Fibroblast of the aortic adventitia (primary cell): ENCODE measurements around the gene LRRC74B. TPM values are rescaled to one million over a fixed set of nuclear protein-coding genes. Genes with fewer than 3 reads are reported as not detected.
A peak's percentile ranks its signal among the peaks of the same experiment; 100 is the strongest.
"Not testable (repeated sequence)": the region's sequence is repeated elsewhere in the genome, so short reads cannot be mapped to it uniquely, and the experiment has no call there.

Experiments
- DNase-seq: peaks from one replicate; pipeline ENCODE4 v3.0.0-alpha.2; 2010; ENCODE audit warnings: low read depth
- H3K4me3 ChIP-seq: 2 replicates; pipeline ENCODE4 v1.5.1; 2011; ENCODE audit warnings: low read depth, mild to moderate bottlenecking, control low read depth, low read length, moderate library complexity
- total RNA-seq: library from RNA; depleted of rRNA; stranded (reverse); fragments of >200 nt; gene quantifications from 2 replicates; pipeline ENCODE4 v1.2.3, GENCODE V29; 2012; ENCODE audit warnings: low replicate concordance
- TF ChIP-seq, protein P1 (sequence below): IDR thresholded peaks from 2 replicates; pipeline ENCODE4 v1.5.1; 2011; ENCODE audit warnings: mild to moderate bottlenecking, low read length, control low read depth, inconsistent platforms; ENCODE audit not compliant: insufficient read depth

LRRC74B gene
- total RNA-seq, 1 donor, result not detected

DNA sequence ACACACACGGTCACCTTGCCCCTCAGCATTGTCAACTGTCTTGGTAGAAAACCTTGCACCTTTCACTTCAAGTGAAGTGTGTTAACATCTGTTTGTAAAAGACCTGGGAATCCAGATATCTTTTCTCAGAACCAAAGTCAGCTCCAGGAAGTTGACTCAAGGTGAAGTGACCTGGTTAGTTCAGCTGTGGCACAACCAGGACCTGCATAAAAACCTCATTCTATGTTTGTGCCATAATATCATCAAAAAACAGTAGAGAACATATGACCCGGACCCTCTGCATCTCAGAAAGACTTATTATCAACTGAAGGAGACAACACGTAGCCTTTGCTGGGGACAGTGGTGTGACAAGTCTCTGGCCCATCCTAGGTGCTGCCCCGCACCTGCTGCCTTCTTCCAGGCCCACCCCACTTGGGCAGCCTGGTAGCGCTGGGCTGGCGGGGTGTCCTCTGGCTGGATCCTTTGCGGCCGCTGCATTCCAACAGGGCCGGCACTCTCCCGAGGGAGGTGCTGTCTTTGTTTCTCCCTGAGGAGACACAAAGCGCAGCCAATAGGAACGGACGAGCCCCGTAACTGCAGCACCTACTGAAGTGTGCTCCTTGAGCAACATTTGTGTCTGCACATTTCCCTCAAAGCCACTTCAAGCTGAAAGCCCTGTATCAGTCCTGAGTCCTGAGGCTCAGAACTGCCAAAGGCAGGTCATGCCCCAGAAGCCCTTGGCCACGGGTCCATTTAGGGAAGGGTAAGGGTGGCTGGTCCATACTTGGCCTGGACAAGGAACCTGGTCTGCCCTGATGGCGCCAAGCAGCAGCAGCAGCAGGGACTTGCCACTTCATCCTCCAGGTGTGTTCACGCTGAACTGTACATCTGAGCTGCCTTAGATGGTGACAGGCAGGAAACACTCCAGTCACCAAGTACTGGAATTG lies 25.2 kb downstream of the LRRC74B start:
- no peak for DNase-seq
- H3K4me3 ChIP-seq, result no peak overlapping the region
- TF ChIP-seq, protein P1, sequence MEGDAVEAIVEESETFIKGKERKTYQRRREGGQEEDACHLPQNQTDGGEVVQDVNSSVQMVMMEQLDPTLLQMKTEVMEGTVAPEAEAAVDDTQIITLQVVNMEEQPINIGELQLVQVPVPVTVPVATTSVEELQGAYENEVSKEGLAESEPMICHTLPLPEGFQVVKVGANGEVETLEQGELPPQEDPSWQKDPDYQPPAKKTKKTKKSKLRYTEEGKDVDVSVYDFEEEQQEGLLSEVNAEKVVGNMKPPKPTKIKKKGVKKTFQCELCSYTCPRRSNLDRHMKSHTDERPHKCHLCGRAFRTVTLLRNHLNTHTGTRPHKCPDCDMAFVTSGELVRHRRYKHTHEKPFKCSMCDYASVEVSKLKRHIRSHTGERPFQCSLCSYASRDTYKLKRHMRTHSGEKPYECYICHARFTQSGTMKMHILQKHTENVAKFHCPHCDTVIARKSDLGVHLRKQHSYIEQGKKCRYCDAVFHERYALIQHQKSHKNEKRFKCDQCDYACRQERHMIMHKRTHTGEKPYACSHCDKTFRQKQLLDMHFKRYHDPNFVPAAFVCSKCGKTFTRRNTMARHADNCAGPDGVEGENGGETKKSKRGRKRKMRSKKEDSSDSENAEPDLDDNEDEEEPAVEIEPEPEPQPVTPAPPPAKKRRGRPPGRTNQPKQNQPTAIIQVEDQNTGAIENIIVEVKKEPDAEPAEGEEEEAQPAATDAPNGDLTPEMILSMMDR, result no peak

DNA sequence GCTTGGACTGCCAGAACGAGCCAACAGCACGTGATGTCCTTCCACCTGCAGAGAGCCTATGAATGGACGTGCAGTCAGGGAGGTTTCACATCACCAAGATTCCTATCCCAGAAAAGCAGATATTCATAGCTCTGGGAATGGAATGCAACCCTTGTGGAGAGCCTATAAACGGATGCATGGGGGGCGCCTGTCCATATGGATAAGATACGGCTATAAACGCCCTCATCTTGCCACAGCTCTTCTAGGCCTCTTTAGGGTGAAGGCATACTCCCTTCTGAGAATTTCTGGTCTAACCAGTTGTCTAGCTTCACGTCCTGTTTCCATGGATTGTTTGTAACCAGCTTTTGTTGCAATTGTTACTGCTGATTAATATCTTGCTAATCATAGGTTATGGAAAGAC lies 26.1 kb downstream of the LRRC74B start:
- not testable (repeated sequence) for H3K4me3 ChIP-seq, DNase-seq

DNA sequence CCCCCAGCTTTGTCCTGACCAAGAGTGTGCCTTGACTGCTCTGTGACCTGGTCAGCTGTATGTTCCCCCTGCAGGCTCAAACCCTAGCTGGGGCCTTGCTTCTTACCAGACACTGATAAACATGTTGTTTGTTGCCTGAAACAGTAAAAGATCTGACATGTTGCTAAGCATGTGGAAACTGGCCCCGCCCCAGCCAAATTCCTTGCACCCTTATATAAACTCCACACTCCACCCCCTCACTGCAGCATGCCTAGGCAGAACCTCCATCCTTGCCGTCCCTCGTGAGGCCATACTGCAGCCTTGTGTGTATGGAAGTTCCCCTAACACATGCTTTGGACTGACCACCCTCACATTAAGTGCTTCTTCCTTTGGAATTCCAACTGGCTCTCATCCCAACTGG lies 27.3 kb downstream of the LRRC74B start:
- TF ChIP-seq, protein P1, result no peak

DNA sequence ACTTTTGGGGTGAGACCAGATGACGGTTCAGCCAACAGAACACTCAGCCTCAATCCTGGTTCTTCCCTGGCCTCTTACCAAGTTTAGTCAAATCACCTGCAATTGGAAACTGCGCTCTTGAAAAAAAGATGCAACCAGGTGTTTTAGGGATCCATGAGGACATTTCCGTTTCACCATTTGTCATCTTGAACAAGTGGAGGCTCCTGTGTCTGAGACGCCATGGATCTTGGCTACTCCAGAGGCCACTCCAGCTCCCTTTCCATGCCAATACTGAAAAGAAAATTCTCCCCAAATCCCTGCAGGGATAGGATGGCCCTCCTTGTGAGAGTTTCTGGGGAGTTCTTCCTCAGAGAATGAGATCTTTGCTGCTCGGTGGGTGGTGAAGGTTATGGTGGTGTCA lies 27.7 kb downstream of the LRRC74B start:
- DNase-seq, result no peak
- no peak overlapping the region for H3K4me3 ChIP-seq
- TF ChIP-seq, protein P1, result no peak

More for the DNA sequence above, 27.3 kb downstream of the LRRC74B start:
- DNase-seq, result no peak
- no peak overlapping the region for H3K4me3 ChIP-seq

DNA sequence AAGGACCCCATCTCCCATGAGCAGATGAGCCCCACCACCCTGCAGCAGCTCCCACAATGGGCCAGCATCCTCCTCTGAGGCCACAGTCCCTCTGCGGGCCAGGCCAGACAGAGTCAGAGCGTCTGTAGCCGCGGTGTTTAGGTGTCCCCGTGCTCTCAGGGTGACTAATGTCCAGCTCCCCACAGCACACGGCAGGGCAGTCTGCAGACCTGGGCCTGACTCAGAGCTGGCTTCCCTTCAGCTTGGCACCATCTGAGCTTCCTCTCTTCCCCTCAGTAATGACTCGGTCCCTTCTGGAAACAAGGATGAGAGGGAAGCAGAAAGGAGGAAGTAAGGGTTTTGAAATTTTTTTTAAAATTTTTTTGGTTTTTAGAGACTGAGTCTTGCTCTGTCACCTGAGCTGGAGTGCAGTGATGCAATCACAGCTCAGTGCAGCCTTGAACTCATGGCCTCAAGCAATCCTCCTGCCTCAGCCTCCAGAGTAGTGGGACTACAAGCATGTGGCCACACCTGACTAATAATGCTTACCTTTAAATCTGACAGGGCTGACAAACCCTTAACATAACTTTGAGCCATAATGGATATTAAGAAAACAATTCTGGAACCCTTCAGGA lies 28.5 kb downstream of the LRRC74B start:
- no peak overlapping the region for H3K4me3 ChIP-seq
- peak; percentile 68 for DNase-seq
- TF ChIP-seq, protein P1, result no peak

DNA sequence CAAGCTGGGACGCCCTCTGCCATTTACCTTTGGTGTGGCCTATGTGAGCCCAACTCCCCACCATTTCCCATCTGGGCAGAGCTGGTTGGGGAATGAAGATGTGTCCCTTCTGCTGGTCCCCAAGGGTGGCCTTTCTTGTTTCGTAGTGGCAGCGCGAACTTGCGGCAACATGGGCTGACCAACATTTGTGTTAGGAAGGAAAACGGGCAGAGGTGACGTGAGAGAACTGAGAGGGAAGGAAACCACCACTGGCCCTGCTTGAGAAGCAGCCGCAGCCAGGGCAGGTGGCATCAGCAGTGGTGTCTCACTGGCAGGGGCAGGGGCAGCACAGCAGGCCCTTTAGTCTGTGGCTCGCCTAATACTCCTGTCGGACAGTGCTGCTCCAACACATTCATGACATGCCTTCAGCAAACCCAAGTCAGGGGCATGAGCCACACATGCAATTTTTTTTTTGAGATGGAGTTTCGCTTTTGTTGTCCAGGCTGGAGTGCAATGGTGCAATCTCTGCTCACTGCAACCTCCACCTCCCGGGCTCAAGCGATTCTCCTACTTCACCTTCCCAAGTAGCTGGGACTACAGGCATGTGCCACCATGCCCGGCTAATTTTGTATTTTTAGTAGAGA lies 29.9 kb downstream of the LRRC74B start:
- H3K4me3 ChIP-seq, result no peak overlapping the region

More for the DNA sequence above, 29.9 kb downstream of the LRRC74B start:
- no peak for DNase-seq
- TF ChIP-seq, protein P1, result no peak
